HCT116 (cell line): Measurements from ENCODE around the gene CHCHD3. TPM values are rescaled to one million over a fixed set of nuclear protein-coding genes. Genes with fewer than 3 reads are reported as not detected.

Experiments used
- ATAC-seq: fragments of 200-7000 bp; cut with Tn5 transposase; 2 replicates; pipeline ENCODE4 v1.9.1; 2020; ENCODE audit warnings: mild to moderate bottlenecking, moderate library complexity
- BruUV-seq: library from RNA; stranded (reverse); fragments of 400-500 nt; replicated peaks from 2 replicates; lab custom pipeline; 2021; lab: Mats Ljungman, UMichigan
- CTCF ChIA-PET: fragments of 300-600 bp; sonication (Branson Sonifier 250); formaldehyde crosslinking; loops from one replicate; lab custom pipeline; 2021; ENCODE audit warnings: antibody characterized with exemption; lab: Charles Lee
- POLR2A ChIA-PET: fragments of 300-600, 350-600 bp; sonication (Branson Sonifier 250); formaldehyde crosslinking; loops from one replicate; lab custom pipeline; 2021; ENCODE audit warnings: antibody characterized with exemption; lab: Charles Lee
- RAD21 ChIA-PET, 2 experiments: fragments of 300-600 bp; sonication (Branson Sonifier 250); formaldehyde crosslinking; loops; one replicate each; lab custom pipeline; 2023; ENCODE audit warnings: low total read pairs in 2 of 2; ENCODE audit not compliant: uncharacterized antibody in 2 of 2, unreplicated experiment in 2 of 2, low non-redundant PET in 1 of 2; lab: Charles Lee
- DNase-seq: peaks from one replicate; pipeline ENCODE4 v3.0.0-alpha.2; 2010; ENCODE audit warnings: low read depth, low spot score
- H2AFZ ChIP-seq: fragments of 200-600 bp; shearing (Covaris generic), sonication (generic); 2 replicates; pipeline ENCODE4 v1.6.1; 2017; ENCODE audit warnings: low read depth, mixed run types, mixed read lengths, antibody characterized with exemption, low read length; ENCODE audit not compliant: poor library complexity, severe bottlenecking
- H3K27ac ChIP-seq: 2 replicates; pipeline ENCODE4 v1.5.1; 2012; ENCODE audit warnings: low read depth, low read length
- H3K27me3 ChIP-seq: fragments of 200-600 bp; sonication (generic); 2 replicates; pipeline ENCODE4 v1.6.1; 2016; ENCODE audit warnings: mixed run types, low read length, mixed read lengths; ENCODE audit not compliant: insufficient read depth
- H3K36me3 ChIP-seq, 2 experiments: fragments of 200-500 bp in 1 of 2; fragments of 200-600 bp in 1 of 2; sonication (Bioruptor generic) in 1 of 2; sonication (generic) in 1 of 2; 2 replicates each; pipeline versions ENCODE4 v1.5.1 to v1.6.1; 2014 to 2016; ENCODE audit warnings: low read length in 2 of 2, inconsistent platforms in 1 of 2, mixed read lengths in 1 of 2, mixed run types in 1 of 2; ENCODE audit not compliant: insufficient read depth in 2 of 2, control insufficient read depth in 1 of 2
- H3K4me1 ChIP-seq, 2 experiments: fragments of 200-600 bp in 1 of 2; sonication (generic) in 1 of 2; 2 replicates each; pipeline versions ENCODE4 v1.5.1 to v1.6.1; 2012 to 2017; ENCODE audit warnings: low read length in 2 of 2, inconsistent platforms in 1 of 2, mild to moderate bottlenecking in 1 of 2, mixed read lengths in 1 of 2, mixed run types in 1 of 2, moderate library complexity in 1 of 2; ENCODE audit not compliant: insufficient read depth in 2 of 2, control insufficient read depth in 1 of 2
- H3K4me2 ChIP-seq: fragments of 200-600 bp; sonication (generic); 2 replicates; pipeline ENCODE4 v1.6.1; 2017; ENCODE audit warnings: mixed run types, low read length, mixed read lengths
- H3K4me3 ChIP-seq, 2 experiments: fragments of 200-600 bp in 1 of 2; sonication (generic) in 1 of 2; replicated peaks in 1 of 2; 2 replicates each; pipeline ENCODE4 v1.5.1; 2011 to 2016; ENCODE audit warnings: low read length in 2 of 2, control low read depth in 1 of 2, low read depth in 1 of 2, mild to moderate bottlenecking in 1 of 2, mixed read lengths in 1 of 2, mixed run types in 1 of 2
- H3K79me2 ChIP-seq: fragments of 200-600 bp; sonication (generic); 2 replicates; pipeline ENCODE4 v1.6.1; 2017; ENCODE audit warnings: mild to moderate bottlenecking, mixed run types, low read length, moderate library complexity, mixed read lengths; ENCODE audit not compliant: insufficient read depth
- H3K9ac ChIP-seq: fragments of 200-600 bp; sonication (generic); 2 replicates; pipeline ENCODE4 v1.6.1; 2016; ENCODE audit warnings: low read length, mixed read lengths
- H3K9me2 ChIP-seq: fragments of 200-600 bp; sonication (generic), shearing (Covaris generic); 2 replicates; pipeline ENCODE4 v1.6.1; 2017; ENCODE audit warnings: mixed run types, mild to moderate bottlenecking, moderate library complexity; ENCODE audit not compliant: insufficient read depth
- H3K9me3 ChIP-seq, 2 experiments: fragments of 200-500 bp in 1 of 2; fragments of 200-600 bp in 1 of 2; sonication (Bioruptor generic) in 1 of 2; sonication (generic) in 1 of 2; 2 replicates each; pipeline ENCODE4 v1.6.1; 2014 to 2017; ENCODE audit warnings: low read length in 2 of 2, mixed read lengths in 2 of 2, inconsistent platforms in 1 of 2, low read depth in 1 of 2, mild to moderate bottlenecking in 1 of 2, mixed run types in 1 of 2, moderate library complexity in 1 of 2; ENCODE audit not compliant: control insufficient read depth in 1 of 2, insufficient read depth in 1 of 2
- H4K20me1 ChIP-seq: fragments of 200-600 bp; sonication (generic), shearing (Covaris generic); 2 replicates; pipeline ENCODE4 v1.6.1; 2017; ENCODE audit warnings: mixed run types, mild to moderate bottlenecking, moderate library complexity; ENCODE audit not compliant: insufficient read depth
- ATF3 ChIP-seq: IDR thresholded peaks from 2 replicates; pipeline ENCODE4 v1.6.1; 2012
- CEBPB ChIP-seq: IDR thresholded peaks from 2 replicates; pipeline ENCODE4 v1.6.1; 2012; ENCODE audit warnings: low read depth
- CTCF ChIP-seq, 3 experiments: fragments of 200-600 bp in 1 of 3; sonication (generic) in 1 of 3; IDR thresholded peaks in 2 of 3; conservative IDR thresholded peaks in 1 of 3; 2 replicates each; pipeline ENCODE4 v1.5.1; 2012 to 2017; ENCODE audit warnings: low read depth in 2 of 3, low read length in 2 of 3, antibody characterized with exemption in 1 of 3, borderline replicate concordance in 1 of 3, control low read depth in 1 of 3, mild to moderate bottlenecking in 1 of 3, mixed read lengths in 1 of 3, mixed run types in 1 of 3, moderate library complexity in 1 of 3; ENCODE audit not compliant: insufficient read depth in 1 of 3
- EGR1 ChIP-seq: IDR thresholded peaks from 2 replicates; pipeline ENCODE4 v1.6.1; 2012; ENCODE audit warnings: low read depth
- EZH2 ChIP-seq: fragments of 200-600 bp; sonication (generic); IDR thresholded peaks from 2 replicates; pipeline ENCODE4 v1.6.1; 2017; ENCODE audit warnings: antibody characterized with exemption, mixed run types
- FOSL1 ChIP-seq: IDR thresholded peaks from 2 replicates; pipeline ENCODE4 v1.6.1; 2012; ENCODE audit warnings: low read depth
- JUND ChIP-seq: IDR thresholded peaks from 2 replicates; pipeline ENCODE4 v1.6.1; 2012
- POLR2A ChIP-seq: IDR thresholded peaks from 2 replicates; pipeline ENCODE4 v1.7.0; 2011; ENCODE audit warnings: borderline replicate concordance; ENCODE audit not compliant: insufficient read depth, insufficient read length; ENCODE audit errors: extremely low read depth
- POLR2AphosphoS5 ChIP-seq: IDR thresholded peaks from 2 replicates; pipeline ENCODE4 v1.6.1; 2011; ENCODE audit warnings: mild to moderate bottlenecking, low read depth, low read length, moderate library complexity
- RAD21 ChIP-seq: IDR thresholded peaks from 2 replicates; pipeline ENCODE4 v1.6.1; 2012; ENCODE audit warnings: low read depth, mild to moderate bottlenecking
- REST ChIP-seq: IDR thresholded peaks from 2 replicates; pipeline ENCODE4 v1.6.1; 2012; ENCODE audit warnings: low read depth
- SIN3A ChIP-seq: IDR thresholded peaks from 2 replicates; pipeline ENCODE4 v1.6.1; 2012; ENCODE audit warnings: low read depth
- ZBTB33 ChIP-seq: IDR thresholded peaks from 2 replicates; pipeline ENCODE4 v1.6.1; 2011; ENCODE audit warnings: mild to moderate bottlenecking, low read length, moderate library complexity; ENCODE audit not compliant: insufficient replicate concordance; ENCODE audit errors: extremely low read depth
- intact Hi-C: fragments of 100-400 bp; cut with micrococcal nuclease; formaldehyde crosslinking; loops from 2 replicates; pipeline ENCODE4 v1.10.0; 2022
- total RNA-seq: library from RNA; stranded (reverse); gene quantifications from one replicate; pipeline ENCODE4 v1.2.1, GENCODE V29; 2021; ENCODE audit not compliant: unreplicated experiment

CHCHD3 gene
- total RNA-seq, 1 experiment from 2014 or later, result 73.5 TPM

GRCh38 chr7:133121175-133121844 lies 39.4 kb upstream of the CHCHD3 start:
- no TSS peak for BruUV-seq
- RAD21 ChIA-PET, result no interaction called here
- H2AFZ ChIP-seq, result no peak overlapping the region
- TF ChIP-seq POLR2AphosphoS5, result no peak
- no peak for TF ChIP-seq ZBTB33
- no peak for TF ChIP-seq JUND
- TF ChIP-seq RAD21, result no peak
- no peak for TF ChIP-seq EZH2
- no peak for TF ChIP-seq FOSL1
- no peak for TF ChIP-seq ATF3
- POLR2A ChIA-PET, result no interaction called here
- no peaks in the 10 kb centered on the region for H3K9me3 ChIP-seq
- no peak overlapping the region for H3K4me2 ChIP-seq
- H3K4me1 ChIP-seq, result no peaks in the 10 kb centered on the region
- H3K79me2 ChIP-seq, result no peaks in the 10 kb centered on the region
- H3K27me3 ChIP-seq, result peaks cover 3% of the 10 kb centered on the region; the same call in 1 of the 2 replicates
- H3K36me3 ChIP-seq, result no peaks in the 10 kb centered on the region
- no peak overlapping the region for H3K9ac ChIP-seq
- intact Hi-C loops, result no loop called here
- H3K27ac ChIP-seq, result no peak overlapping the region
- CTCF ChIA-PET, result no interaction called here
- ATAC-seq (no peak), DNase-seq (no peak)
- no peaks in the 10 kb centered on the region for H4K20me1 ChIP-seq
- no peak overlapping the region for H3K4me3 ChIP-seq
- no peaks in the 10 kb centered on the region for H3K9me2 ChIP-seq

GRCh38 chr7:133119067-133119466 lies 37.2 kb upstream of the CHCHD3 start:
- no peak for ATAC-seq
- Histone ChIP-seq H3K79me2 (no peaks in the 10 kb centered on the region), H3K27me3 (peaks cover 24% of the 10 kb centered on the region; the same call in 1 of the 2 replicates), H3K4me1 (no peaks in the 10 kb centered on the region), H3K4me2 (no peak overlapping the region), H3K4me3 (no peak overlapping the region), H3K9me2 (no peaks in the 10 kb centered on the region), H3K27ac (no peak overlapping the region), H2AFZ (no peak overlapping the region), H3K9me3 (no peaks in the 10 kb centered on the region), H3K36me3 (no peaks in the 10 kb centered on the region), H3K9ac (no peak overlapping the region), H4K20me1 (no peaks in the 10 kb centered on the region)
- ChIA-PET POLR2A (no interaction called here), CTCF (no interaction called here), RAD21 (no interaction called here)
- no peak for DNase-seq
- BruUV-seq, result no TSS peak
- intact Hi-C loops, result no loop called here
- TF ChIP-seq CTCF (IDR thresholded peaks at IDR 0.05 in 2 of 3, conservative IDR thresholded peaks at IDR 0.05 in 1 of 3; ENCODE audit: borderline replicate concordance in 1 of 3, insufficient read depth in 1 of 3, low read depth in 2 of 3, low read length in 2 of 3) (no peak), REST (no peak), RAD21 (no peak), EGR1 (no peak), SIN3A (no peak), POLR2A (no peak), CEBPB (no peak)
